Stomach smooth muscle (tissue), 2 donors: ENCODE results near the gene PRDM7.
"Not testable (repeated sequence)": the region's sequence is repeated elsewhere in the genome, so short reads cannot be mapped to it uniquely, and the experiment has no call there.

Experiments
- H3K27ac ChIP-seq: one replicate; pipeline ENCODE4 v1.7.0; 2013; ENCODE audit warnings: mild to moderate bottlenecking, low read length, inconsistent platforms
- H3K27me3 ChIP-seq, 2 donors: one replicate each; pipeline ENCODE4 v1.7.0; 2013; ENCODE audit warnings: low read length in 2 of 2; ENCODE audit not compliant: insufficient read depth in 2 of 2, control insufficient read depth in 1 of 2
- H3K36me3 ChIP-seq, 2 donors: one replicate each; pipeline ENCODE4 v1.7.0; 2013; ENCODE audit warnings: low read length in 2 of 2; ENCODE audit not compliant: control insufficient read depth in 2 of 2, insufficient read depth in 2 of 2
- H3K4me1 ChIP-seq: one replicate; pipeline ENCODE4 v1.7.0; 2013; ENCODE audit warnings: low read length; ENCODE audit not compliant: control insufficient read depth, insufficient read depth
- H3K4me3 ChIP-seq, 2 donors: one replicate each; pipeline ENCODE4 v1.7.0; 2013; ENCODE audit warnings: low read length in 2 of 2
- H3K9ac ChIP-seq, 2 donors: one replicate each; pipeline ENCODE4 v1.7.0; 2013; ENCODE audit warnings: low read length in 2 of 2, mild to moderate bottlenecking in 1 of 2
- H3K9me3 ChIP-seq, 2 donors: one replicate each; pipeline ENCODE4 v1.7.0; 2013; ENCODE audit warnings: low read length in 2 of 2; ENCODE audit not compliant: control insufficient read depth in 2 of 2
- donor health status: healthy.
- donor health status: Pancreatic carcinoma.

The PRDM7 gene

DNA sequence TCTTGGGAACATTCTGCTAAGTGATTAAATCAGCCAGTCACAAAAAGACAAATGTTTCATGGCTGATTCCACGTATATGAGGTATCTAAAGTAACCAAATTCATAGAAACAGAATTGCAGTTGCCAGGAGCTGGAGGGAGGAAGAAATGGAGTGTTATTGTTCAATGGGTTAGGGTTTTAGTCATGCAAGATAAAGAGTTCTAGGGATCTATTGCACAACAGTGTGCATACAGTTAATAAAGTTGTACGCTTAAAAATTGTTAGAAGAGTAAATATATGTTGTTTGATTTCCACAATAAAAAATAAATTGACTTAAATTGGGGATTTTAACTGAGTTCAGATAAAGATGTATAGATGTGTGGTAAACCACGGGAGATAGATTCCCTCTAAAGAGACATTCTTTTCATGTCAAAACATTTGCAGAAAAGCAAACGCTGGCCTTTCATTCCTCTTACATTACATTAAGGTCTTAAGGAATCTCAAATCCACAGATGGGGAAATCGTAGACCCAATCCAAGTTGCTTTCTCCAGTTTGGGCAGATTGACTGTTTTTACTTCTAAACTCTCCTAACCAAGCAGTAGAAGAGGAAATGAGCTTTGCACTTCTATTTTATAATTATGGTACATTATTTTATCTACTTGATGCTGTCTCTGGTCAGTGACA, 4.6 kb downstream of the PRDM7 start:
- Histone ChIP-seq H3K4me1 (peaks cover 4% of the 10 kb centered on the region), H3K9ac (no peak overlapping the region), H3K36me3 (no peaks in the 10 kb centered on the region), H3K4me3 (no peak overlapping the region), H3K9me3 (no peaks in the 10 kb centered on the region), H3K27me3 (peaks cover 0 to 3% of the 10 kb centered on the region in 2 donors), H3K27ac (no peak overlapping the region)

DNA sequence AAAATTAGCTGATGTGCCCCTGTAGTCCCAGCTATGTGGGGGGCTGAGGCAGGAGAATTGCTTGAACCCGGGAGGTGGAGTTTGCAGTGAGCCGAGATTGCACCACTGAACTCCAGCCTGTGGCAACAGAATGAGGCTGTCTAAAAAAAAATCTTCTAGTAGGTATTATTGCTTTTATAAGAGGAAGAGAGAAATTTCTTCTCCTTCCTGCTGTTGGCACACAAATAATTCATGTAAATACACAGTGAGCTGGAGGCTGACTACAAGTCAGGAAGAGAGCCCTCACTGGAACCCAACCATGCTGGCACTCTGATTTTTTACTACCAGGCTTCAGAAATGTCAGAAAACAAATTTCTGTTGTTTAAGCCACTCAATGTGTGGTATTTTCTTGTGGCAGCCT, 6.7 kb downstream of the PRDM7 start:
- no peaks in the 10 kb centered on the region for H3K27me3 ChIP-seq
- no peak overlapping the region for H3K27ac ChIP-seq
- H3K9ac ChIP-seq, result no peak overlapping the region
- no peaks in the 10 kb centered on the region for H3K9me3 ChIP-seq
- no peaks in the 10 kb centered on the region for H3K36me3 ChIP-seq
- H3K4me3 ChIP-seq, result no peak overlapping the region
- H3K4me1 ChIP-seq, result no peaks in the 10 kb centered on the region

DNA sequence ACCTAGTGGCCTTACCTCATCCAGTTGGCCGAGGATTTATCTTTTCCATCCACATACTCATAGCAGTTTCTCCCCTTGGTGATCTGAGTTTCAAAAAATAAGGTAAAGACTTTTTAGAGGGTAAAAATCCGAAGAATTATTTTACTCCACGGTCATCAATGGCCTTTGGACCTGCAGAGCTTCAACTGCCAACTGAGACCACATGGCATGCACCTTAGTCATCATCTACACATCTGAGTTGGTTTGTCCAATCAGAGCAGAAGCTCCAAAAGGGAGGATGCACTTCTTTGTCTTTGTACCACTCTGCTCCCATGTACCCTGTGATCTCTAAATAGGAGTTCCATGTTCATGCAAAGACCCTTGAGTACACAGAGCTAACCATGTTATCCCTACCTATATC, 15.7 kb downstream of the PRDM7 start:
- H3K4me3 ChIP-seq, result no peak overlapping the region
- no peaks in the 10 kb centered on the region for H3K27me3 ChIP-seq
- H3K9ac ChIP-seq, result no peak overlapping the region
- no peaks in the 10 kb centered on the region for H3K9me3 ChIP-seq
- no peaks in the 10 kb centered on the region for H3K36me3 ChIP-seq
- H3K27ac ChIP-seq, result no peak overlapping the region
- H3K4me1 ChIP-seq, result no peaks in the 10 kb centered on the region

DNA sequence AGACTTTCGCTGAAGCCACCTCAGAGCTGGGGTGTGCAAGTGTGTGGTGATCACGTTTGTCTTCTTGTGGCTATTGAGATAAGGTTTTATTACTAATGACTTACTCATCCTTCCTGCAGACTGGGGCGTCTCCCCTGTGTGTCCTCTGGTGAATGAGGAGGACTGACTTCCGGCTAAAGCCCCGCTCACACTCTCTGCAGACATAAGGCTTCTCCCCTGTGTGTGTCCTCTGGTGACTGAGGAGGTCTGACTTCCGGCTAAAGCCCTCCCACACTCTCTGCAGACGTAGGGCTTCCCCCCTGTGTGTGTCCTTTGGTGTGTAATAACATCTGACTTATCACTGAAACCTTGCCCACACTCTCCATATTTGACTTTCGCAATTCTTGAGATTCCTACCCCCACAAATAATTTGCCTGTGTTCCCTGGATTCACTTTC, 19.4 kb downstream of the PRDM7 start:
- H3K4me3 ChIP-seq, result no peak overlapping the region
- H3K27ac ChIP-seq, result no peak overlapping the region
- H3K36me3 ChIP-seq, result no peaks in the 10 kb centered on the region
- peaks cover 0 to 5% of the 10 kb centered on the region in 2 donors for H3K9me3 ChIP-seq
- no peak overlapping the region for H3K9ac ChIP-seq
- no peaks in the 10 kb centered on the region for H3K4me1 ChIP-seq
- peaks cover 0 to 3% of the 10 kb centered on the region in 2 donors for H3K27me3 ChIP-seq

DNA sequence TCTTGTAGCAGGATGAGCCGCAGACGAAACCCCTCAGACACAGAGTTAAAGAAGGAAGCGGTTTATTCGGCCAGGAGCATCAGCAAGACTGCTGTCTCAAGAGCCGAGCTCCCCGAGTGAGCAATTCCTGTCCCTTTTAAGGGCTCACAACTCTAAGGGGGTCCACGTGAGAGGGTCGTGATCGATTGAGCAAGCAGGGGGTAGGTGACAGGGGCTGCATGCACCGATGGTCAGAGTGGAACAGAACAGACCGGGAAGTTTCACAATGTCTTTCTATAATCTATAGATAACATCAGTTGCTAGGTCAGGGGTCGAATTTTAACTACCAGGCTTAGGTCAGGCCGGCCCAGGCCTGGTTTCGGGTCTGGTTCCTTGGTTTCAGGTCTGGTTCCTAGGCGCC, 20.6 kb downstream of the PRDM7 start:
- not testable (repeated sequence) for H3K27ac ChIP-seq, H3K9me3 ChIP-seq, H3K27me3 ChIP-seq, H3K36me3 ChIP-seq, H3K9ac ChIP-seq, H3K4me1 ChIP-seq, H3K4me3 ChIP-seq

DNA sequence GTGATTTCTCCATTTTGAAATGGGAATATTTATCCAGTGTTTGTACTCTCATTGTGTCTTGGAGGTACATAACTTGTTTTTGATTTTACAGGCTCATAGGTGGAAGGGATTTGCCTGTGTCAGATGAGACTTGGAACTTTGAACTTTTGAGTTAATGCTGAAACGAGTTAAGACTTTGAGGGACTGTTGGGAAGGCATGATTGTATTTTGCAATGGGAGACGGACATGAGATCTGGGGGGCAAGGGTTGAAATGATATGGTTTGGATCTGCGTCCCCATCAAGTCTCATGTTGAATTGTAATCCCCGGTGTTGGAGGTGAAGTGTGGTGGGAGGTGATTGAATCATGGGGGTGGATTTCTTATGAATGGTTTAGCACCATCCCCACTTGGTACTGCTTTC, 21.8 kb downstream of the PRDM7 start:
- Histone ChIP-seq H3K4me3 (no peak overlapping the region), H3K36me3 (no peaks in the 10 kb centered on the region), H3K9ac (no peak overlapping the region), H3K9me3 (peaks cover 0 to 5% of the 10 kb centered on the region in 2 donors), H3K27ac (no peak overlapping the region), H3K4me1 (no peaks in the 10 kb centered on the region), H3K27me3 (peaks cover 0 to 3% of the 10 kb centered on the region in 2 donors)

DNA sequence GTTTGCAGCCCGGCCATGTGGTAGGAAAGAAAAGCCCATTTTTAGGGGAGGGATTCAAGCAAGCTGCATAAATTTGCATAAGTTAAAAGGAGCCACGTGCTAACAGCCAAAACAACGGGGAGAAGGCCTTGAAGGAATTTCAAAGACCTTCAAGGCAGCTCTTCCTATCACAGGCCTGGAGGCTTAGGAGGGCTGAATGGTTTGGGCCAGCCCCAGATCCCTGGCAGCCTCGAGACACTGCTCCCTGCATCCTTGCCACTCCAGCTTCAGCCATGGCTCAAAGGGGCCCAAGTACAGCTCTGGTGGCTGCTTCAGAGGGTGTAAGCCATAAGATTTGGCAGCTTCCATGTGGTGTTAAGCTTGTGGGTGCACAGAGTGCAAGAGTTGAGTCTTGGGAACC, 22.6 kb downstream of the PRDM7 start:
- H3K4me3 ChIP-seq, result no peak overlapping the region
- no peak overlapping the region for H3K9ac ChIP-seq
- peaks cover 0 to 5% of the 10 kb centered on the region in 2 donors for H3K9me3 ChIP-seq
- no peaks in the 10 kb centered on the region for H3K4me1 ChIP-seq
- no peaks in the 10 kb centered on the region for H3K36me3 ChIP-seq
- no peak overlapping the region for H3K27ac ChIP-seq
- peaks cover 0 to 3% of the 10 kb centered on the region in 2 donors for H3K27me3 ChIP-seq

DNA sequence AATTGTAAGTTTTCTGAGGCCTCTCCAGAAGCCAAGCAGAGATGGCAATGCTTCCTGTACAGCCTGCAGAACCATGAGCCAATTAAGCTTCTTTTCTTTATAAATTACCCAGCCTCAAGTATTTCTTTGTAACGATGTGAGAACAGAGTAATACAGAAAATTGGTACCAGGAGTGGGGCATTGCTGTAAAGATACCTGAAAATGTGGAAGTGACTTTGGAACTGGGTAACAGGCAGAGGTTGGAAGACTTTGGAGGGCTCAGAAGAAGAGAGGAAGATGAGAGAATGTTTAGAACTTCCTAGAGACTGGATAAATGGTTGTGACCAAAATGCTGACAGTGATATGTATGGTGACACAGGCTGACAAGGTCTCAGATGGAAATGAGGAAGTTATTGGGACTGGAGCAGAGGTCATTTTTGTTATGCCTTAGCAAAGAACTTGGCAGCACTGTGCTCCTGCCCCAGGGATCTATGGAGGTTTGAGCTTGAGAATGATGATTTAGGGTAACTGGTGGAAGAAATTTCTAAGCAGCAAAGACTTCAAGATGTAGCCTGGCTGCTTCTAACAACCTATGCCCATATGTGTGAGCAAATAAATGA, 23.1 kb downstream of the PRDM7 start:
- Histone ChIP-seq H3K9ac (no peak overlapping the region), H3K9me3 (peaks cover 0 to 5% of the 10 kb centered on the region in 2 donors), H3K36me3 (no peaks in the 10 kb centered on the region), H3K27ac (no peak overlapping the region), H3K27me3 (peaks cover 0 to 3% of the 10 kb centered on the region in 2 donors), H3K4me3 (no peak overlapping the region), H3K4me1 (no peaks in the 10 kb centered on the region)

DNA sequence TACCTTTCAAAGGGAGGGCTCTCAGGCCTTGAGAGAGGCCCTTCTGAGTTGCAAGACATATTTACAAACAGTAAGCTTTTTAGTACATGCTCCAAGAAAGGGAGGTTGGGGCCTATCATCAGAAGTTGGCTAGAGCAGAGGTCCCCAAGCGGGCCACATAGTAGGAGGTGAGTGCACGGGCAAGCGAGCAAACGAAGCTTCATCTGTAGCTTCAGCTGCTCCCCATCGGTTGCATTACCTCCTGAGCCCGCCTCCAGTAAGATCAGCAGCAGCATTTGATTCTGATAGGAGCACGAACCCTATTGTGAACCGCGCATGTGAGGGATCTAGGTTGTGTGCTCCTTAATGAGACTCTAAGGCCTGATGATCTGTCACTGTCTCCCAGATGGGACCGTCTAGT, 26.2 kb downstream of the PRDM7 start:
- Histone ChIP-seq H3K4me1 (peaks cover 13% of the 10 kb centered on the region), H3K36me3 (no peaks in the 10 kb centered on the region), H3K9me3 (peaks cover 0 to 5% of the 10 kb centered on the region in 2 donors), H3K27ac (no peak overlapping the region), H3K27me3 (peaks cover 11 to 14% of the 10 kb centered on the region in 2 donors), H3K9ac (no peak overlapping the region), H3K4me3 (no peak overlapping the region)

DNA sequence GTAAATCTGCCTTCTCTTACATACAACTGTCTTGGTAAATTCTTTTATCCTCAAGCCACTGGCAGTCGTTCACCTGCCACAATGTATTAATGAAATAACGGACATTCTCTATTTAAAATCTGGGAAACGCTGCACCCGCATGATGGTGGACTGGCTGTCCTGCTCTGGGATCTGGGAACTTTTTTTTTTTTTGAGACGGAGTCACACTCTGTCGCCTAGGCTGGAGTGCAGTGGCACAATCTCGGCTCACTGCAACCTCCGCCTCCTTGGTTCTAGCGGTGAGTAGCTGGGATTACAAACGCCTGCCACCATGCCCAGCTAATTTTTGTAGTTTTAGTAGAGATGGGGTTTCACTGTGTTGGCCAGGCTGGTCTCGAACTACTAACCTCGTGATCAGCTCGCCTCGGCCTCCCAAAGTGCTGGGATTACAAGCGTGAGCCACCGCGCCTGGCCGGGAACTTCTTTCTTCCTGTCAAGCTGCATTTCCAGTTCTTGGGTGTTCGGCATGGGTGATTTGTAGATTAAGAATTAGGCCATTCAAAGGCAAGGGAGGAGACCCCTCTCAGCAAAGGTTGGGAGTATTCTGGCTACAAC, 28.3 kb downstream of the PRDM7 start:
- Histone ChIP-seq H3K4me3 (no peak overlapping the region), H3K27me3 (peaks cover 11 to 13% of the 10 kb centered on the region in 2 donors), H3K9ac (no peak overlapping the region), H3K4me1 (peaks cover 13% of the 10 kb centered on the region), H3K9me3 (peaks cover 0 to 1% of the 10 kb centered on the region in 2 donors), H3K36me3 (no peaks in the 10 kb centered on the region), H3K27ac (no peak overlapping the region)

DNA sequence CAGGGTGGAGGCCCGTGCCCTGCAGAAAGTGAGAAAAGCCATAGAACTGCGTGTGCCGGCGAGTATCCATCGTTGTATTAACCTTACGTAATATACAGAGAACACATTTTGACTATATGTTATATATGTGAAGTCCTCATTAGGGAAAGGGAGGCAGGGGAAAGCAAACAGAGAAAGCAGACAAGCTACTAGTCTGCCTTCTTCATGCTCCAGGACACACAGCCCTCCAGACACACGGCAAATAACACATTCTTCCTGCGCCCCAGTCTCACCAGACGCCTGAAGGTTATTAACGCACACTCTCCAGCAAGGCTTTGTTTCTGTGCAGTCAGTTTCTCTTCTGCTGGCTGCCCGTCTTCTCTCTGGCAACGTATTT, 28.8 kb downstream of the PRDM7 start:
- Histone ChIP-seq H3K27ac (no peak overlapping the region), H3K4me1 (peaks cover 13% of the 10 kb centered on the region), H3K36me3 (peaks cover 0 to 1% of the 10 kb centered on the region in 2 donors), H3K9me3 (no peaks in the 10 kb centered on the region), H3K4me3 (no peak overlapping the region), H3K9ac (no peak overlapping the region), H3K27me3 (peaks cover 11 to 13% of the 10 kb centered on the region in 2 donors)
